DMS79 (cell line): ENCODE data around the gene PLPPR1.
"Not testable (repeated sequence)": the region's sequence is repeated elsewhere in the genome, so short reads cannot be mapped to it uniquely, and the experiment has no call there.

Experiments
- DNase-seq: peaks from one replicate; lab custom pipeline; 2025; lab: John Stamatoyannopoulos, UW

Gene PLPPR1

GRCh38 chr9:101028346-101029314 is at the start of gene PLPPR1:
PLPPR1 (plus strand) TSS chr9:101028727.
- DNase-seq, result peak; percentile 2

DNA sequence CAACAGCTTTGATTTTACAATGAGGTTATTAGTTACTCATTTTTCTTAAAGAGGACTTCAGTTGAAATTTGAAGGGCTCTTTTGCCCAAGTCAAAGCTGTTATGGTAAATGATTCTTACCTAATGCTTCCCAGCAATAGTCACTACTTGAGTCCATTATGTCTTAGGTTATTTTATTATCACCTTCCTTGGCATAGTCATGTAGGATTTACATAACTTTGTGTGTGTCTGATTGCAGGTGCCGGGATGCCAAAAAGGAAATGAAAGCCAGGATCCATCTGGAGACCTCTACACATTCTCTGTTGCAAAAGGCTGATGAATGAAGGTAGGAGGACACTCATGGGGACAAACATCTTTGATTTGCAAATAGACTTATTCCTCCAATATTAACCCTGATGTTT is 38.8 kb upstream of the PLPPR1 start:
- no peak for DNase-seq

DNA sequence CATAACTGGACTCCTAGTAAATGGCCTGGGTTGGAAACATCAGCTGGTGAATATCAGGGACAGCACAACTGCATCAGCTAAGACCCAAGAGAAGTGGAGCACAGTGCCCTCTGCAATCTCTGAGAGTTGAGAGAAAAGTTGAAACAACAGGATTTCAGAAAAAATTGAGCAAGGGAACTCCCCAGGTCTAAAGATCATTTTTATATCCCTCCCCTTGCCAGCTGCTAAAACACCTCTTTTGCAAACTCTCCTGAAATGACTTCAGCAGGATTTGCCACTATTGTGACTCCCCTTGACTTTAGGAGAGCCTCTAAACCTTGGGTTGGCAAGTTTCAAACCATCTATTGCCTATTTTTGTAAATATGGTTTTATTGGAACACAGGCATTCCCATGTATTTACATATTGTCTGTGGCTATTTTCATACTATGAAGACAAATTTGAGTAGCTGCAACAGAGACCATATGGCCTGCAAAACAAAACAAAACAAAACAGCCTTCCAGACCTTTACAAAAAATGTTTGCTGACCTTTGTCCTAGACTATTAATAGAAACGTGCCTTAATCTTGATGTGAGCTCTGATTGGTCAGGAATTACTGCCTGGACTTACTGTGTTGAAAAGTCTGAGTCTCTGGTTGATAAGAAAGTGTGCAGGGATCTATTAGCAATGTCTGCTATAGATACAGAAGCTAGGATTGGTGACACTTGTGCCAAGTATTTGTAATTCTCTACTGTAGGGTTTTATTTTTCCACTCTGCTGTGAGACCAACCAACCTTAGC is 37.7 kb upstream of the PLPPR1 start:
- no peak for DNase-seq

DNA sequence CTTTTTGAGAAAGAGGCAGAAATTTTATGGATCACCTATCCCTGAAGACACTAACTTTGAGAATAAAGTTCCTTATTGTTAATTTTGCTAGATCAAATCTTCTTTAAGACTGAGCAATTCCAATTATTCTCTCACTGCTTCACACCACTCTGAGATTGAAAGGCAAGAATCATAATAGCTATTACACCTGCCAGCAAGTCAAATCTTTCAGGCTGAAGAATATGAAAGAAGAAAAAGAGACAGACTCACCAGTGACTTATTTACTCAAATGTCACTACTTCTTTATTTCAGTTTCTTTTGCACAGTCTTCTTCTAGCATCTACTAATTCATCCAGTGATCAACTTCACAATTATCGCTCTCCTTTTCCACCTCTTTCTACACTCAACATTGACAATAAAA is 35.9 kb upstream of the PLPPR1 start:
- no peak for DNase-seq

DNA sequence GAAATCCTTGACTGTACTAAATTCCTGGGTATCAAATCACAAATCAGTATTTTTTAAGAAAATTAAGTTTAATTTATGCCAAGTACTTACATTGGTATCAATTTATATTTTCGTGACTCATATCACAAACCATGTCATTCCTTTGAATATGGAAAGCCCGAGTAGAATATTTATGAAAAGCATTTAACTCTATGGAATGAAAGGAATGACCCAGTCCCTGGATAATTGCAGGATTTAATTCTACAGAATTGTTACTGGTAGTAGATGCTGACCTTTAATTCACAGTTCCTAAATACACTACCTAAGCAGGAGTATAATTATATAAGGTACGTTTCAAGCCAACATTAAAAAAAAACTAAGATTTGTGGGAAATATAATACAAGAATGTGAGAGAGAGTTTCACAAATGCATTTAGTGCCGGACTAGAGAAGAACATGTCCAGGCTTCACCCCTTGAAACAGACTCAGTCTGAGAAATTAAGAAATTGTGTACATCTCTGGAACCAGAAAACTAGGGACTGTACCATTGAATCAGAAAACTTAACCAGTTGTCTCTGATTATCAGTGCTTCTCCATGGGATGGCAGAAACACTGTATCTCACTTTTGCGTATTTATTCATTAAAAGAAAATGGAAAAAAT is 28.5 kb upstream of the PLPPR1 start:
- DNase-seq, result no peak

DNA sequence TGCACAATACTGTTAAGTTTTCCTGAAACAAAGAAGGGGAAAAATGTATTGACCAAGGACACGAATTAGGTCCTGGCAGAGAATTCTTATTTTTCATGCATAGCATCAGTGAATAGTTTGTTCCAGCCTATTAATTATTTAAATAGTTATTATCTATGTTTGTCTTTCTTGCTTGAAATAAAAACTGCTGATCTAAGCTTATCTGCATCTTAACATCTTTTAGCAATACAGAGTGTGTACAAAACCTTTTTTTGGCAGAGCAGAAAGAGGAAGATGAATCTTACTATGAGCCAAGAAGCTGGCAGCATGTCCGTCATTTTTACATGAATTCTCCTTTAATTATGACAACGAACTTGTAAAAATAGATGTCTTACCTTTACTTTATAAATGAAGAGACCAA is 23.3 kb upstream of the PLPPR1 start:
- no peak for DNase-seq

DNA sequence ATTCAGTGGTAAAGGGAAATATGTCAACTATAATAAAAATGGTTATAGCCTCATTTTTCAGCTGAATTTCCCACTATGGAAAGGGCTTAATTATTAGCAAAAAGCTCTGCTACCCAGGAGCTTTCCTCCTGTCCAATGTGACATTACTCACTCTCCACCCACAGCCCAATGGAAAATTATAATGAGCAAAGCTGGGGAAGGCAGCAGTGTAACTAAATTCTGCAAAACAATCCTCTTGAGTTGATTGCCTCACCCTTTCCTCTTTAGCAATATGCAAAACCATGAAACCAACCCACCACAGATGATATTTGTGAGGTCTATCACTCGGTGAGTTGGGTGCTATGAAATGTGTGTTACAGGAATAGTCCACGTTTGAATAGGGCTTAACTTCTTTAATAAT is 14.0 kb upstream of the PLPPR1 start:
- no peak for DNase-seq

GRCh38 chr9:101018467-101018866 is 10.1 kb upstream of the PLPPR1 start:
- no peak for DNase-seq

DNA sequence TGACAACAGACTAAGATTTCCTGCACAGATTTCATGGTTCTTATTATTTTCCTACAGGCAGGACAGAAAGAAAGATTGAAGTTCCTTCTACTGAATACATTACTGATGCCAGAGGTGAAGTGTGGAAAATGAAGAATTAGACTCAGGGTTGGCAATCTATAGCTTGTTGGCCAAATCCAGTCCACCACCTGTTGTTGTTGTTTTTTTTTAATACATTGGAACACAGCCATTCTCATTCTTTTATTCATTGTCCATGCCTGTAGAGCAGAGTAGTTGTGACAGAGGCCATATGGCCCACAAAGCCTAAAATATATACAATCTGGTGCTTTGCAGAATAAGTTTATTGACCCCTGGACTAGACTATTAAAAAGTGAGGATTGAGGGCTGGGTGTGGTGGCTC is 5.8 kb upstream of the PLPPR1 start:
- no peak for DNase-seq

DNA sequence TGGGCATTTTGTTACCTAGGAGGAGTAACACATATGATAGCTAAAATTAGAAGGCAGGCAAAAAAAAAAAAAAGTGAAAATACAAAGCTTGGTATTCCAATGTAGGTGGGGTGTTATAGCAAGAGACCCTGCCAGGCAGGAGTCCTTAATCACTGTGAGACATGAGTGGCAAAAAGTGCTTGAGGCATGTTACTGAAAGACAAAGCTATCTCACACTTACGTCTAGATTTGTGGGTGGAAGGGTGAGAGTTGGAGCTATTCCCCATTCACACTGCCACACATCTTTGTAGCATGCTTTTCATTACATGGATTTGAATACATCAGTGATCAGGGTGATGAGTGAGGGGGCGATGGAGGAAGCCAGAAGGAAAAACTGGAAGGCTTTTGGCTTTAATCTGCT is 2.6 kb upstream of the PLPPR1 start:
- DNase-seq, result no peak

GRCh38 chr9:101026824-101027223 is 1.7 kb upstream of the PLPPR1 start:
- DNase-seq, result no peak

GRCh38 chr9:101027236-101027635 is 1.3 kb upstream of the PLPPR1 start:
- no peak for DNase-seq

DNA sequence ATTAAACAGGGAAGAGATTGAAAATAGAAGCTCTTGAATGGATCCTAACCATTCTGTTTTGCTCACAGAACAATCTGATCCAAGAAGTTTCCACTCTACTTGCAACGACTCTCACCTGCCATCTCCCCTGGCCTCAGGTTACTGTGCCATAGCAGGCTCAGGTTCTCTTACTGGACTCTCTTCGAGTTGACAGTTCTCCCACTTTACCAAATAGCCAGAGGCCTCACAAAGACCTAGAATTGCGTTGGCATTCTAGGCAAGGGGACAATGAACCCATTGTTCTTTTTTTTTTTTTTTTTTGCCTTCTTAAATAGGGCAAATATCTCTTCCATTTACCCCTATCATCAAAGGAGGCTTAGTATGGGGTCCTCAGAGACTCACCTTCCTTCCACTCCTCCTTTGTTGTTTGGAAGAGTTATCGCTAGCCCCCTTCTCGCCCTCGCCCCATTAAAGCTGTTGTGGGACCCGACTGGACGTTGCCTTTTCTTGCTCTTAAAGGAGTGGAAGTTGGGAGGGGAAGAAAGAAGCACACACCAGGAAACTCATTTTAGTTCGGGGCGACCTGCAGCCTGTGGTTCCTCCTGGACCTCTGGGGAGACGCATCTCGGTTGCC is 688 bp upstream of the PLPPR1 start:
- DNase-seq, result no peak

- DNase-seq, result no peak
These were observed 973 bp downstream of the PLPPR1 start for GRCh38 chr9:101029315-101030085.

- DNase-seq, result no peak
These were observed 1.5 kb downstream of the PLPPR1 start for GRCh38 chr9:101030086-101030391.

- DNase-seq, result no peak
These were observed 3.9 kb downstream of the PLPPR1 start for GRCh38 chr9:101032426-101032825.

- DNase-seq, result no peak
These were observed 5.7 kb downstream of the PLPPR1 start for GRCh38 chr9:101034222-101034621.

DNA sequence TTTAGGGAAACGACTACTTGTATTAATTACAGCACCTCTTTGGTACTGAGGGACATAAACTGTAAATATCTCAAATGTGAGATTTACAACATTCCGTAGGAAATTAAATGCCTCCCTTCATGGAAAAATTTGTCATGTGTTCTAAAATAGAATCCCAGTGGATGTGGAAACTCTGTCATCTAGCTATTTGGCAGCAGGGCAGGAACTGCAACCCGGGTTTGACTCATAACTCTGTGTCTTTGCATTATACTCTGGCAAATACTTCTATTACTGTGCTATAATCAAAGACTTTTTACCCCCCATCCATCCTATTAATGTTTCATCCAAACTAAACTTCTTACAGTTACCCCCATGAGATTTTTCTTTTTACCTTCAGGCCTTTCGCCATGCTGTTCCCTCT is 6.6 kb downstream of the PLPPR1 start:
- DNase-seq, result no peak

GRCh38 chr9:101037430-101037829 is 8.9 kb downstream of the PLPPR1 start:
- DNase-seq, result no peak

DNA sequence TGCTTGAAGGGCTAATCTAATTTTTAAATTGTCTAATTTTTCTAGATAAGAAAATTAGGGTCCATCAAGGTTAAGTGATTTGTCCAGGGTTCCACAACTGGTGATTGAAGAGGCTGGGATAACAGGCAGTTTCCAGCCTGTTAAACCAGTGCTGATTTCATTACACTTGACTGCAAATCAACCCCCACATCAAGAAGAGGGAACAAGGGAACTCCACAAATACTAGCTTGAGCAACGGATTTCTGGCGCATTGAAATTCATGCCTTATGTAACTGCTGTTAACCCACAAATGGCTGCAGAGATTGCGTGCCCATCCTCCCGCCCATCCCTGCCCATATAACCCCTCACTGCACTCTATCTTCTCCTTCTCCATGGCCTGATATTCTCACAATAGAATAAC is 10.0 kb downstream of the PLPPR1 start:
- DNase-seq, result no peak

DNA sequence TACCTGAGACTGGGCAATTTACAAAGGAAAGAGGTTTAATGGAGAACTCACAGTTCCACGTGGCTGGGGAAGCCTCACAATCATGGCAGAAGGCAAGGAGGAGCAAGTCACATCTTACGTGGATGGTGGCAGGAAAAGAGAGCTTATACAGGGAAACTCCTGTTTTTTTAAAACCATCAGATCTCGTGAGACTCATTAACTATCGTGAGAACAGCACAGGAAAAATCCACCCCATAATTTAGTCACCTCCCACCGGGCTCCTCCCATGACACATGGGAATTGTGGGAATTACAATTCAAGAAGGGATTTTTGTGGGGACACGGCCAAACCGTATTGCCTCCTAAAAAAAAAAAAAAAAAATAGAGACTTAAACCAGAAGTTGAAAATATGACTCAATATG is 11.1 kb downstream of the PLPPR1 start:
- not testable (repeated sequence) for DNase-seq
